SK-N-MC (cell line): ENCODE results near the gene APH1B.

Experiments
- EZH2 ChIP-seq: fragments of 200-600 bp; sonication (generic); IDR thresholded peaks from one replicate; pipeline ENCODE4 v1.6.1; 2017; ENCODE audit warnings: antibody characterized with exemption
- POLR2AphosphoS5 ChIP-seq: IDR thresholded peaks from 2 replicates; pipeline ENCODE4 v1.6.1; 2012; ENCODE audit warnings: mild to moderate bottlenecking, low read depth, low read length, borderline replicate concordance

DNA sequence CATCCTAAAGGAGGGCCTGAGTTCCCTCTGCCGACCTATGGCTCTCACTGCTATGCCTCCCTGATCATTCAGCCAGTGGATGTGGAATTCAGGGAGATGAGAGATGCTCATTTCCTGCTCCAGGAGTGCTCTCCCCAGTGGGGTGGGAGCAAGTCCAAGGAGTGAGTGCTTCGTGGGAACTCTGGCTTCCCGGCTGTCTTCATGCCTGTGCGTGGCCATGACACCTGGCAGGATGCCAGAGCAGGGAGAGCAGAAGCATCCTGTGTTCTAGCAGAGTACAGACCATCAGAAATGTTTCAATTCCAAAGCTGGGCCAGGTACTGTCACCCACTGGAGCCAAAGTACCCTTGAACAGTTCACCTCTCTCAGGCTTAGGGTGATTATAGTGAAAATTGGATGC, 45.1 kb downstream of the APH1B start:
- no peak for TF ChIP-seq EZH2
- TF ChIP-seq POLR2AphosphoS5: no peak
